Keratinocyte (primary cell): ENCODE data around the gene FABP1. TPM values are rescaled to one million over a fixed set of nuclear protein-coding genes. Genes with fewer than 3 reads are reported as not detected.

Experiments
- DNase-seq: peaks from one replicate; pipeline ENCODE4 v3.0.0-alpha.2; 2011; ENCODE audit warnings: low read depth, missing footprints, low spot score
- FAIRE-seq: peaks from 2 replicates; lab custom pipeline; 2011; peaks lifted over from hg19 to GRCh38; lab: Jason Lieb, UNC
- H2AFZ ChIP-seq: 2 replicates; pipeline ENCODE4 v1.6.0; 2012; ENCODE audit warnings: low read length, control low read depth, inconsistent platforms; ENCODE audit not compliant: control insufficient read depth
- H3K27ac ChIP-seq: 2 replicates; pipeline ENCODE4 v1.5.1; 2011; ENCODE audit warnings: low read length; ENCODE audit not compliant: control insufficient read depth, insufficient read depth
- H3K27me3 ChIP-seq: 3 replicates; pipeline ENCODE4 v1.6.0; 2011; ENCODE audit warnings: low read length; ENCODE audit not compliant: control insufficient read depth, insufficient read depth; ENCODE audit errors: extremely low read depth
- H3K36me3 ChIP-seq, 2 experiments: 2 replicates in 1 of 2; 3 replicates in 1 of 2; pipeline ENCODE4 v1.5.1; 2011; ENCODE audit warnings: low read length in 2 of 2, mild to moderate bottlenecking in 1 of 2; ENCODE audit not compliant: control insufficient read depth in 2 of 2, insufficient read depth in 2 of 2; ENCODE audit errors: extremely low read depth in 1 of 2
- H3K4me1 ChIP-seq: 3 replicates; pipeline ENCODE4 v1.5.1; 2011; ENCODE audit warnings: low read length; ENCODE audit not compliant: control insufficient read depth, insufficient read depth; ENCODE audit errors: extremely low read depth
- H3K4me2 ChIP-seq: 3 replicates; pipeline ENCODE4 v1.6.0; 2011; ENCODE audit warnings: low read depth, low read length; ENCODE audit not compliant: control insufficient read depth, insufficient read depth; ENCODE audit errors: extremely low read depth
- H3K4me3 ChIP-seq, 3 experiments: fragments of 200-600 bp in 1 of 3; sonication (generic) in 1 of 3; 2 replicates in 2 of 3; 3 replicates in 1 of 3; pipeline ENCODE4 v1.5.1; 2011 to 2016; ENCODE audit warnings: low read length in 3 of 3, mild to moderate bottlenecking in 3 of 3, control low read depth in 2 of 3, inconsistent platforms in 1 of 3, low read depth in 1 of 3, mixed read lengths in 1 of 3, mixed run types in 1 of 3, moderate library complexity in 1 of 3; ENCODE audit not compliant: control insufficient read depth in 2 of 3, insufficient read depth in 2 of 3; ENCODE audit errors: extremely low read depth in 1 of 3
- H3K79me2 ChIP-seq: 2 replicates; pipeline ENCODE4 v1.6.0; 2012; ENCODE audit warnings: low read length; ENCODE audit not compliant: control insufficient read depth, insufficient read depth
- H3K9ac ChIP-seq: 3 replicates; pipeline ENCODE4 v1.6.0; 2011; ENCODE audit warnings: low read length; ENCODE audit not compliant: control insufficient read depth, insufficient read depth; ENCODE audit errors: extremely low read depth
- H3K9me1 ChIP-seq: 3 replicates; pipeline ENCODE4 v1.6.0; 2011; ENCODE audit warnings: low read length; ENCODE audit not compliant: control insufficient read depth, insufficient read depth; ENCODE audit errors: extremely low read depth
- H3K9me3 ChIP-seq: 2 replicates; pipeline ENCODE4 v1.5.1; 2012; ENCODE audit warnings: low read depth, low read length; ENCODE audit not compliant: control insufficient read depth
- H4K20me1 ChIP-seq: 3 replicates; pipeline ENCODE4 v1.6.0; 2011; ENCODE audit warnings: low read length; ENCODE audit not compliant: control insufficient read depth, insufficient read depth; ENCODE audit errors: extremely low read depth
- EZH2 ChIP-seq: IDR thresholded peaks from one replicate; pipeline ENCODE4 v1.6.1; 2012; ENCODE audit warnings: inconsistent platforms, mild to moderate bottlenecking, low read length, moderate library complexity
- dilution Hi-C: fragments of 300-500 bp; cut with MboI; formaldehyde crosslinking; loops from one replicate; pipeline ENCODE4 v1.7.0; 2020; ENCODE audit warnings: low sequenced_read_pairs; ENCODE audit not compliant: extremely low pct_ligation_motif_present
- polyA plus RNA-seq, 5 experiments: library from polyadenylated mRNA; depleted of rRNA in 3 of 5; stranded (reverse) in 3 of 5; stranded (forward) in 1 of 5; unstranded in 1 of 5; fragments of >200 nt; gene quantifications; 1 replicate in 1 of 5; 2 replicates in 3 of 5; 3 replicates in 1 of 5; pipeline versions ENCODE4 v1.2.1 to v1.2.3, GENCODE V29; 2011 to 2012; ENCODE audit warnings: missing spikeins in 2 of 5, low read depth in 1 of 5, low replicate concordance in 1 of 5
- TF ChIP-seq, protein P1 (sequence below), 3 experiments: IDR thresholded peaks in 1 of 3; conservative IDR thresholded peaks in 1 of 3; optimal IDR thresholded peaks in 1 of 3; 2 replicates in 2 of 3; 3 replicates in 1 of 3; pipeline versions ENCODE3 to v1.5.1; 2011; ENCODE audit warnings: low read length in 3 of 3, mild to moderate bottlenecking in 3 of 3, moderate library complexity in 2 of 3, control low read depth in 1 of 3, inconsistent platforms in 1 of 3; ENCODE audit not compliant: insufficient read depth in 2 of 3; ENCODE audit errors: extremely low read depth in 1 of 3

The FABP1 gene
- polyA plus RNA-seq, 1 donor (not counting 4 experiments of a cell fraction or from before 2014, with no cell fraction given): not detected

DNA sequence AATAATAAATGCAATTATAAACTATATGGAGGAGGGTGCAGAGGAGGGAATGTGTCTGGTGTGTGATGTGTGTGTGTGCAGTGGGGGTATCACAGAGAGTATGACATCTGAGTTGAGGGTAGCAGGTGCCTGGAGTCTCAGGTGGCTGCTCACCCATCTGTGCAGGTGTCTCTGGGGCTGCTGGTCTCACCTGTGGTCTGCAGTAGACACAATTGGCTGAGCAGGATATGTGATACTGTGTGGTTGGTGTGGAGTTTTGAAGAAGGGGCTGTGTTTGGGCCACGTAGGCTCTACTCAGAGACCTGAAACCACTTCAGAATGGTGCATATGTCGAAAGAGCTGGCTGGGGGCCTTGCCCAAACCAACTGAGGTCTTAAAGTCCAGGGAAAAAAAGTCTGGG is 17.0 kb downstream of the FABP1 start:
- FAIRE-seq: no peak

DNA sequence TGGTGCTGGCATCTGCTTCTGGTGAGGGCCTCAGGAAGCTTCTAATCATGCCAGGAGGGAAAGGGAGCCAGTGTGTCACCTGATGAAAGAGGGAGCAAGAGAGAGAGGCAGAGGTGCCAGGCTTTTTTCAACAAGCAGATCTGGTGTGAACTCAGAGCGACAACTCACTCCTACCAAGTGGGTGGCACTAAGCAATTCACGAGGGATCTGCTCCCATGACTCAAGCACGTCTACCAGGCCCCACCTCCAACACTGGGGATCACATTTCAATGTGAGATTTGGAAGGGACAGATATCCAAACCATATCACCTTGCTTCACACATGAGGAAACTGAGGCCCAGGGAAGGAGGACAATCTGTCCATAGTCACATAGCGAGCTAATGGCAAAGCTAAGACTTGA is 19.1 kb downstream of the FABP1 start:
- dilution Hi-C loops: no loop called here
- H3K9me1 ChIP-seq: no peaks in the 10 kb centered on the region
- H2AFZ ChIP-seq: no peak overlapping the region
- no peaks in the 10 kb centered on the region for H3K27me3 ChIP-seq
- TF ChIP-seq, protein P1, sequence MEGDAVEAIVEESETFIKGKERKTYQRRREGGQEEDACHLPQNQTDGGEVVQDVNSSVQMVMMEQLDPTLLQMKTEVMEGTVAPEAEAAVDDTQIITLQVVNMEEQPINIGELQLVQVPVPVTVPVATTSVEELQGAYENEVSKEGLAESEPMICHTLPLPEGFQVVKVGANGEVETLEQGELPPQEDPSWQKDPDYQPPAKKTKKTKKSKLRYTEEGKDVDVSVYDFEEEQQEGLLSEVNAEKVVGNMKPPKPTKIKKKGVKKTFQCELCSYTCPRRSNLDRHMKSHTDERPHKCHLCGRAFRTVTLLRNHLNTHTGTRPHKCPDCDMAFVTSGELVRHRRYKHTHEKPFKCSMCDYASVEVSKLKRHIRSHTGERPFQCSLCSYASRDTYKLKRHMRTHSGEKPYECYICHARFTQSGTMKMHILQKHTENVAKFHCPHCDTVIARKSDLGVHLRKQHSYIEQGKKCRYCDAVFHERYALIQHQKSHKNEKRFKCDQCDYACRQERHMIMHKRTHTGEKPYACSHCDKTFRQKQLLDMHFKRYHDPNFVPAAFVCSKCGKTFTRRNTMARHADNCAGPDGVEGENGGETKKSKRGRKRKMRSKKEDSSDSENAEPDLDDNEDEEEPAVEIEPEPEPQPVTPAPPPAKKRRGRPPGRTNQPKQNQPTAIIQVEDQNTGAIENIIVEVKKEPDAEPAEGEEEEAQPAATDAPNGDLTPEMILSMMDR (optimal IDR thresholded peaks at IDR 0.05 in 1 of 3, IDR thresholded peaks at IDR 0.05 in 1 of 3, conservative IDR thresholded peaks at IDR 0.05 in 1 of 3; ENCODE audit: extremely low read depth in 1 of 3, insufficient read depth in 2 of 3, low read length in 3 of 3): no peak
- no peak for TF ChIP-seq EZH2
- no peak overlapping the region for H3K9ac ChIP-seq
- no peaks in the 10 kb centered on the region for H4K20me1 ChIP-seq
- no peaks in the 10 kb centered on the region for H3K79me2 ChIP-seq
- no peaks in the 10 kb centered on the region for H3K9me3 ChIP-seq
- H3K4me1 ChIP-seq: no peaks in the 10 kb centered on the region
- no peak overlapping the region for H3K27ac ChIP-seq
- DNase-seq: no peak
- no peak overlapping the region for H3K4me2 ChIP-seq
- no peaks in the 10 kb centered on the region for H3K36me3 ChIP-seq
- H3K4me3 ChIP-seq: no peak overlapping the region
- FAIRE-seq: no peak

More for the DNA sequence above, 17.0 kb downstream of the FABP1 start:
- no peaks in the 10 kb centered on the region for H3K9me1 ChIP-seq
- H3K4me2 ChIP-seq: no peak overlapping the region
- H3K27ac ChIP-seq: no peak overlapping the region
- no peaks in the 10 kb centered on the region for H3K4me1 ChIP-seq
- H3K9ac ChIP-seq: no peak overlapping the region
- H3K36me3 ChIP-seq: no peaks in the 10 kb centered on the region
- H3K27me3 ChIP-seq: no peaks in the 10 kb centered on the region
- H4K20me1 ChIP-seq: no peaks in the 10 kb centered on the region
- dilution Hi-C loops: no loop called here
- DNase-seq: no peak
- H3K4me3 ChIP-seq: no peak overlapping the region
- no peak overlapping the region for H2AFZ ChIP-seq
- no peak for TF ChIP-seq EZH2
- TF ChIP-seq, protein P1 (optimal IDR thresholded peaks at IDR 0.05 in 1 of 3, IDR thresholded peaks at IDR 0.05 in 1 of 3, conservative IDR thresholded peaks at IDR 0.05 in 1 of 3; ENCODE audit: extremely low read depth in 1 of 3, insufficient read depth in 2 of 3, low read length in 3 of 3): no peak
- no peaks in the 10 kb centered on the region for H3K9me3 ChIP-seq
- no peaks in the 10 kb centered on the region for H3K79me2 ChIP-seq
